KOPT-K1 (cell line): ENCODE results near the gene RAB31.

ENCODE experiments used
- H3K27ac ChIP-seq: fragments of 200-600 bp; sonication (generic); 2 replicates; pipeline ENCODE4 v1.5.1; 2016; ENCODE audit warnings: antibody characterized with exemption, mild to moderate bottlenecking, low read depth, low read length; ENCODE audit not compliant: poor library complexity, severe bottlenecking
- H3K36me3 ChIP-seq: fragments of 200-600 bp; sonication (generic); 2 replicates; pipeline ENCODE4 v1.5.1; 2017; ENCODE audit warnings: antibody characterized with exemption, mild to moderate bottlenecking, low read length, moderate library complexity; ENCODE audit not compliant: insufficient read depth
- H3K9me3 ChIP-seq: fragments of 200-600 bp; sonication (generic); 2 replicates; pipeline ENCODE4 v1.5.1; 2017; ENCODE audit warnings: antibody characterized with exemption, low read length, mild to moderate bottlenecking; ENCODE audit not compliant: insufficient read depth, poor library complexity, severe bottlenecking

Gene RAB31

DNA sequence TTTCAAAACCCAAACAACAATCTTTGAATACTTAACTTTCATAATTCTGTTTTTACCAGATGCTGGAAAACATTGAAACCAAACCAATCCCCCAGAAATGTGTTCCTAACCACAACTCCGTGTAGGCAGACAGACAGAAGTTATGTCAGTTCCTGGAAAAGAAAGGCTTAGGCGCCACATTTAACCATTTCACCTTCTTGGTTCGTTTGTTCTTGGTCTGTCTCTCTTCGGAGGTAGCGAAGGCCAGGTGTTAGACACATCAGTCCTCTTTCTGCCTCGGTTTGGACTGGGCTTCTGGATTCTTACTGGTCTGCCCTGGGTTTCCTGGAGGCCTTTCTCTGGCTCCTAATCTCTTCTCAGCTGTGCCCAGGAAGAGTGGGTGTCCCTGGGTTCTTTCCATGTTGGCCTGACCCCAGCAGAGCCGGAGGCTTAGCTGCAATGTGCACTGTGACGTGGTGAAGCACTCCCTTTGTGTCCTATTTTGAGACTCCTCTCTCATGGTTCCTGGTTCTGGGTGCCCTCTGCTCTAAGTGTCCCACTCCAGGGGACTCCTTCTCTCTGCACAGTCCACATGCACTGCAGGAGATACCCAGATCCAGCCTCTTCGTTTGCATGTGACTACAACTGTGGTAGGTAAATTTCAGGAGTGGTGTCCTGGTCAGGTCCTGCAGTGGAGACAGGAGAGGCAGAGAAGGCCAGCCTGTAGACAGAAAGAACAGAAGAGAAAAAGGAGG lies 23.1 kb upstream of the RAB31 start:
- Histone ChIP-seq H3K36me3 (no peaks in the 10 kb centered on the region), H3K27ac (peak overlapping the region; percentile 62), H3K9me3 (no peaks in the 10 kb centered on the region)

DNA sequence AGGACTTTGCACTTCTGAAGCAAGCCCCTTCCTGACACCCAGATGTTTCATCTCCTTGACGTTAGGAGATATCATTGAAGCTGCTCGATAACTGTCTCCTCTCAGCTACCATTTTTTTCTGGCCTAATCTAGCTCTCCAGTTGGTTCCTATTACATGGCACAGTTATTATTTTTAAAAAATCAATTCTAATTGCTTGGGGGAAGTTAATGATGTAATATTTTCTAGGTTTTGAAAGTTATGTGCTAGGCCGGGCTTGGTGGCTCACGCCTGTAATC lies 22.5 kb upstream of the RAB31 start:
- no peaks in the 10 kb centered on the region for H3K36me3 ChIP-seq
- peak overlapping the region; percentile 62 for H3K27ac ChIP-seq
- H3K9me3 ChIP-seq = no peaks in the 10 kb centered on the region

DNA sequence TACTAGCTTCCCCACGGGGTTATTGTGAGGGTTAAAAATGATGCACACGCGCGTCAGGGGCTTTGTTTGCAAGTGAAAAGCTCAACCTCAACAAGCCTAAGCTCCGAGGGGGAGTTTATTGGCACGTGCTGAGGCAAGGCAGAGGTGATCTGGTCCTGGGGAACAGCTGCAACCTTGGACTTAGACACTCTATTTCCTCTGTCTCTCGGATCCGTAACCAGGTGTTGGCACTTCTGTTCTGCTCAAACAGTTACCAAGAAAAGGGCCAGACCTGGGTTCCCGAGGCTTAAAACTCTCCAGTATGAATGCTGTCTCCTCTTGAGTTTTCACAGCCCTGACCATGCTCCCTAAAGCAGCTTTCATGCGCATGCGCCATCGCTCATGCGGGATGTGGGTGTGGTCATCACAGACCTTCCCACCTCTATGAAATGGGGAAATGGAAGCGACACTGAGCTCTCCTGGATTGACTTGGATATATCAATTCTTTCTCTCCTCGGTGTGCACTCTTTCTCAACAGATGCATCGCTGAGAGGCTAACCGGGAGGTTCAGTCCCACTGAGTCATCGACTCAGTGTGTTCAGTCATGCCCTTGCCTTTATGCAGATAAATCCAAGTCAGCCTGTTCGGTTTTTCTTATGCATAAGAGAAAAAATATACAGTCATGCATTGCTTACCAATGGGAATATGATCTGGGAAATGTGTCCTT lies 19.9 kb upstream of the RAB31 start:
- no peaks in the 10 kb centered on the region for H3K9me3 ChIP-seq
- no peak overlapping the region for H3K27ac ChIP-seq
- no peaks in the 10 kb centered on the region for H3K36me3 ChIP-seq

- Histone ChIP-seq H3K27ac (no peak overlapping the region), H3K36me3 (no peaks in the 10 kb centered on the region), H3K9me3 (no peaks in the 10 kb centered on the region)
Observed at GRCh38 chr18:9689253-9689652, 18.8 kb upstream of the RAB31 start.

DNA sequence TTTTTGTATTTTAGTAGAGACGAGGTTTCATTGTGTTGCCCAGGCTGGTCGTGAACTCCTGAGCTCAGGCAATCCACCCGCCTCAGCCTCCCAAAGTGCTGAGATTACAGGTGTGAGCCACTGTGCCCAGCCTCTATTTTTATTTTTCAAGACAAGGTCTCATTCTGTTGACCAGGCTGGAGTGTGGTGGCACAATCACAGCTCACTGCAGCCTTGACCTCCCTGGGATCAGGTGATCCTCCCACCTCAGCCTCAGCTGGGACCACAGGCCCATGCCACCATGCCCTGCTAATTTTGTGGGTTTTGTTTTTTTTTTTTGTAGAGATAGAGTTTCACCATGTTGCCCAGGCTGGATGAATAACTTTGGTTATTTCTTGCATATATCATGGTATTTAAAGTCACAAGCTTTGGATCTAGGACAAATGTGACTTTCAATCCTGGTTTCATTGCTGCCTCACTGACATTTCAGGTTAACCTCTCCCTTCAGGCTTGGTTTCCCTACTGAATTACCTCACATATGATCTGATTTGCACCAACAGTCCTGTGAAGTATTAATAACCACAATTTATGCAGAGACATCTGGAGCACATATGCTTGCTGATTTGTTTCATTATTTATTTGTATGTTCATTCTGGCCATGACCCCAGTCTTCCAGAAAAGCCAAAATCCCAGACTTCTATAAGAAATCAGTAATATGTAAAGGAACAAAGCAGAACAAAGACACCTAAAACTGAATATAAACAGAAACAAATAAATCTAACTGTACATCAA lies 17.5 kb upstream of the RAB31 start:
- Histone ChIP-seq H3K27ac (no peak overlapping the region), H3K36me3 (no peaks in the 10 kb centered on the region), H3K9me3 (no peaks in the 10 kb centered on the region)

DNA sequence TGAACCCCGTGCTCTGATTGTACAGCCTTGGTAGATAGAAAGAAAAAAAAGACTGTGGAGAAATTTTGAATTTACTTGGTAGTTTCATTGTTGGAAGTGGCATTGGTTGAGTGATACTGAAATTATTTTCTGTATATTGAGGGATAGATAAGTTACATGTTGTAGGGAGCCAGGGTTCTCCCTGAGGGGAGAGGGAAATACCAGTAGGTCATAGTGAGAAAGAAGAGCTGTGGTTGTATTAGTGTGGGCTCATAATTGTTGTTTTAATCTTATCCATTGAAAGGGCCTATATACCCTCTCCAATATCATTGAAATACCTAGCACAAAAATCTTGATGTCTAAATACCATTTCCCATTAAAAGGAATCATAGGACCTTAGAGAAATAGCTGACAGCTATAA lies 16.9 kb upstream of the RAB31 start:
- Histone ChIP-seq H3K9me3 (no peaks in the 10 kb centered on the region), H3K27ac (no peak overlapping the region), H3K36me3 (no peaks in the 10 kb centered on the region)

GRCh38 chr18:9694174-9694573 lies 13.9 kb upstream of the RAB31 start:
- H3K36me3 ChIP-seq = no peaks in the 10 kb centered on the region
- no peak overlapping the region for H3K27ac ChIP-seq

GRCh38 chr18:9694952-9695495 lies 13.1 kb upstream of the RAB31 start:
- no peaks in the 10 kb centered on the region for H3K9me3 ChIP-seq
- H3K36me3 ChIP-seq = no peaks in the 10 kb centered on the region
- H3K27ac ChIP-seq = no peak overlapping the region

More at GRCh38 chr18:9694174-9694573, 13.9 kb upstream of the RAB31 start:
- no peaks in the 10 kb centered on the region for H3K9me3 ChIP-seq

DNA sequence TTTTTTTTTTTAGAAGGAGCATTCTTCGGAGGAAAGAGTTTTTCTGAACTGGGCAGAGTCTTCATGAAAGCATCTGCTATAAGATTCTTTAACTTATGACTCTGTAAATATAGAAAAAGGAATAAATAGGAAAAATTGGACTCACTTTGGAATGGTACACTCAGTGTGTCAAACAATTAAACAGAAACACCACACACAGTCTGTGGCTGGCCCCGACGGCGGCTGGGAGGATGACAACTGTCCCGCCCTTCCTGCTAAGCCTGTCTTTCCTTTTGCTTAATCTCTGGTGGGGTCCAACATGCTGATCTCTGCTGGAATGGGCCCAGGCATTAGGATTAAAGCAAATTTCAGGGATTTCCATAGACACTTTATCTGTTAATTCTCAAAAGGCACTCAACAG lies 12.5 kb upstream of the RAB31 start:
- no peak overlapping the region for H3K27ac ChIP-seq
- H3K36me3 ChIP-seq = no peaks in the 10 kb centered on the region
- H3K9me3 ChIP-seq = no peaks in the 10 kb centered on the region

DNA sequence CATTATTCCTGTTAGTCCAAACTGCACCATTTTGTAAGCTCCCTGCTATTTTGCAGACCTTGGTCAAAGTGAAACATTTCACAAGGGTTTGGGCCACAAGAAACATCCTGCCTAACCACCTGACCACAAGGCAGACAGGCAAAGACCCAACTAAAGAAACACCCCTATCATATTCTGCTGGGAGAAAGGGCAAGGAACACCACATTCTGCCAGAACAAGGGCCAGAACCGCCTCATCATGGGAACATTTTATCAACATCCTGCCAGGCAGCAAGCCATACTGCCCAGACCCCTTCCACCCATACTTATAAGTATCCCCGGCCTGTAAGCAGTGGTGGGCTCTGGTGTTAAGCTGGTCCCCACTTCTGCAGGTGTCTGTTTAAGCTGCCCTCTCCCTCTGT lies 12.0 kb upstream of the RAB31 start:
- Histone ChIP-seq H3K9me3 (no peaks in the 10 kb centered on the region), H3K36me3 (no peaks in the 10 kb centered on the region), H3K27ac (no peak overlapping the region)

DNA sequence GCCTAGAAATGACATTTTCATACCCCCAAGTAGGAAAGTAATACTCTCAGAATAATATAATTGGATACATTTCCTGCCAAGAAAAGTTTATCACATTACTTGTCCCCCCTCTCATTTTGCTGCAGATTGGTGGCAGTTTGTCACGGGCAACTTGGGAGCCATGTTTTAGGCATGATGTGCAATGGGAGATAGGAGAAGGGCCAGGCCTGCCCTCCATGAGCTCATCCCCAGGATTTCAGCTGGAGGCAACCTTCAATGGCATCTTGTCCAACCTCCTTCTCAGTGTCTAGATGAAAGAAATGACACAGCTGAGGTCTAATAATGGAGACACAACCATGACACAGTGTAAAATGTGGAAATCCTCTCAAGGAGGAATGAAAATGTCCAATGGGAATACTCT lies 11.4 kb upstream of the RAB31 start:
- H3K27ac ChIP-seq = no peak overlapping the region
- no peaks in the 10 kb centered on the region for H3K9me3 ChIP-seq

GRCh38 chr18:9697121-9697520 lies 11.0 kb upstream of the RAB31 start:
- Histone ChIP-seq H3K9me3 (no peaks in the 10 kb centered on the region), H3K27ac (no peak overlapping the region), H3K36me3 (no peaks in the 10 kb centered on the region)

More for the DNA sequence above, 11.4 kb upstream of the RAB31 start:
- H3K36me3 ChIP-seq = no peaks in the 10 kb centered on the region

- H3K9me3 ChIP-seq = no peaks in the 10 kb centered on the region
- no peaks in the 10 kb centered on the region for H3K36me3 ChIP-seq
- no peak overlapping the region for H3K27ac ChIP-seq
Observed at GRCh38 chr18:9698497-9698896, 9.6 kb upstream of the RAB31 start.

DNA sequence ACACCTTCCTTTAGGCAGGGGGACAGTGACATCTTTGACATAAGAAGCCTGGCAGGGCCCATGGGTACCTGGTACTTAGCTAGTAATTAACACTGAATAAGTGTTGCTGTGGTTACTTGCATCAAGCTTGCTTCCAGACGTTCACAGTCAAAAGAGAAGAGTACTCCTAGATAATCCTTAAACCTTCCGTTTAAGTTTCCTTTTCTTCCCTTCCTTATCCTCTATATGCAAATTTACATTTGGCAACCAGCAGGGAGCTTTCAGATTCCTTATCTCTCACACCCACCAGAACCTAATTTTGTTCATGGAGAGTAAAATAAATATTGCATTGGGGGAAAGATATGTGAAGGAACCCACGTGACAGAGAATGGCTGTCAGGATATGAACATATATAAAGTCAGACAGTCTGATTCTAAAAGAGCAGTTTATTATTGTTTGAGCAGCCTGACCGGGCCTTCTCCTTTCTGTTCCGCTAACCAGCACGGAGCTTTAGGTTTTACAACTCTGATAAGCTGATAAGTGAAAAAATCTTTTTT lies 7.8 kb upstream of the RAB31 start:
- Histone ChIP-seq H3K9me3 (no peaks in the 10 kb centered on the region), H3K36me3 (no peaks in the 10 kb centered on the region), H3K27ac (no peak overlapping the region)
